ENCODE measurements around the gene MLIP.
"Not testable (repeated sequence)": the region's sequence is repeated elsewhere in the genome, so short reads cannot be mapped to it uniquely, and the experiment has no call there.

MLIP gene, protein sequence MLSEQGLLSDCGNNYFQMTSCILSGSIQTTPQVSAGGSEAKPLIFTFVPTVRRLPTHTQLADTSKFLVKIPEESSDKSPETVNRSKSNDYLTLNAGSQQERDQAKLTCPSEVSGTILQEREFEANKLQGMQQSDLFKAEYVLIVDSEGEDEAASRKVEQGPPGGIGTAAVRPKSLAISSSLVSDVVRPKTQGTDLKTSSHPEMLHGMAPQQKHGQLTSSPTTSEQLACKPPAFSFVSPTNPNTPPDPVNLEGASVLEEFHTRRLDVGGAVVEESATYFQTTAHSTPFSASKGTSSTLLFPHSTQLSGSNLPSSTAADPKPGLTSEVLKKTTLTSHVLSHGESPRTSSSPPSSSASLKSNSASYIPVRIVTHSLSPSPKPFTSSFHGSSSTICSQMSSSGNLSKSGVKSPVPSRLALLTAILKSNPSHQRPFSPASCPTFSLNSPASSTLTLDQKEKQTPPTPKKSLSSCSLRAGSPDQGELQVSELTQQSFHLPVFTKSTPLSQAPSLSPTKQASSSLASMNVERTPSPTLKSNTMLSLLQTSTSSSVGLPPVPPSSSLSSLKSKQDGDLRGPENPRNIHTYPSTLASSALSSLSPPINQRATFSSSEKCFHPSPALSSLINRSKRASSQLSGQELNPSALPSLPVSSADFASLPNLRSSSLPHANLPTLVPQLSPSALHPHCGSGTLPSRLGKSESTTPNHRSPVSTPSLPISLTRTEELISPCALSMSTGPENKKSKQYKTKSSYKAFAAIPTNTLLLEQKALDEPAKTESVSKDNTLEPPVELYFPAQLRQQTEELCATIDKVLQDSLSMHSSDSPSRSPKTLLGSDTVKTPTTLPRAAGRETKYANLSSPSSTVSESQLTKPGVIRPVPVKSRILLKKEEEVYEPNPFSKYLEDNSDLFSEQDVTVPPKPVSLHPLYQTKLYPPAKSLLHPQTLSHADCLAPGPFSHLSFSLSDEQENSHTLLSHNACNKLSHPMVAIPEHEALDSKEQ

DNA sequence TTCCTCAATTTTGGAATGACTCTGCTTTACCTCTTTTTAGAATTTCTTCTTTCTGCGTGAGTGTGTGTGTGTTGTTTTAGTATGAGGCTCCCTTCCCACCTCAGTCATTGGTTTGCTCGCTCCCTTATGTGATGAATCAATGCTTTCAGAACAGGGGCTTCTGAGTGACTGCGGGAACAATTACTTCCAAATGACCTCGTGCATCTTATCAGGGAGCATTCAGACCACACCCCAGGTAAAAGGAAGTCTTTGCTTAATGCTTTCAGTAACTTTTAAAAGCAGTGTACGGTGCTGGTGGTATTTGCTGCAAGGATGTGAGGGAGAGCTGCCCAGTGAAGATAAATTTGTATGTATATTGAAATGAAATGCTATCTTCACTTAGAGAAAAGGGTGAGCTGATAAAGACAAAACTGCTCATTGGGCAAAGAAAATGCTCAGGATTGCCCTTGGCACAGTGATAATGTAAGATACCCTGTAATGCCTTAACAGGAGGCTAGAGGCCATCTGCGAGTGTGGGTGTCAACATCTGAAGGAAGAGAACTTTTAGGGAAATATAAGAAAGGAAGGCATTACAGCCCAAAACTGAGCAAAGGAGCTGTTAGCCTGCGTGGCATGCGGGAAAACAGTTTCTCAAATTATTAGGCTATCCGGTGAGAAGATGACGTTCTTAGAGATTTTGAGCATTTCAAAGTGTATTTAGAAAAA lies at the start of gene MLIP:
TSS of gene MLIP (plus strand) at position 103 of the 705 bp plus-strand sequence. CDS start at position 140, 37 bp downstream.
- DNase-seq, result no peak

DNA sequence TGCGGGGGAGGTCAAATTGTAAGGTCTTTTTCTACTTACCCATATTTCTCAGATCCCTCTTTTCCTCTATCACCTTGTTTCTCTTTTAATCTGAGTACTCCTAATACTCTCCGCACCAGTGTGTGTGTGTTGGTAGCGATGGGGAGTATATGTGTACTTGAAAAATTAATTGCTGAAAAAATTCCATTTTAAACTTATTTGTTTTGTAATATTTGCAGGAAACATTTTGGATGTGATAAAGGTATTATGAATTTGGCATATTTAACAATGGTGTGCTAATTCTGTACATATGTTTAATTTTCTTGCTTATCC lies 48.1 kb upstream of the MLIP start:
- DNase-seq, result no peak

DNA sequence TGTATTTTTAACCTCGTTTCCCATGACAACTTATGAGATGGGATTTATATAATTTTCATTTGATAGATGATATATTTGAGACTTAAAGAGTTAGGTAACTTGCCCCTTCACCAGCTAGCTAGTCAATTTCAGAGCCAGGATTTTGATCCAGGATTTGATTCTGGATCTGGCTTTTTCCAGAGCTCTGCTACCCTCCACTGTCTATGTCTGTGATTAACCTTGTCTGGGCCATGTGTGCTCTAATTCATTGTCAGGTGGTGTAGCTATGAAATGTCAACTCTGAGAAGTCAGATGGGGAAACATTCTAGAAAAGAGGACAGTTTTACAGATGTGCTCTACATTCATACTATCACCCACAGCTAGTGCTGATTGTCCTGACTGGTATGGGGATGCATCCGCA lies 42.5 kb upstream of the MLIP start:
- no peak for DNase-seq

DNA sequence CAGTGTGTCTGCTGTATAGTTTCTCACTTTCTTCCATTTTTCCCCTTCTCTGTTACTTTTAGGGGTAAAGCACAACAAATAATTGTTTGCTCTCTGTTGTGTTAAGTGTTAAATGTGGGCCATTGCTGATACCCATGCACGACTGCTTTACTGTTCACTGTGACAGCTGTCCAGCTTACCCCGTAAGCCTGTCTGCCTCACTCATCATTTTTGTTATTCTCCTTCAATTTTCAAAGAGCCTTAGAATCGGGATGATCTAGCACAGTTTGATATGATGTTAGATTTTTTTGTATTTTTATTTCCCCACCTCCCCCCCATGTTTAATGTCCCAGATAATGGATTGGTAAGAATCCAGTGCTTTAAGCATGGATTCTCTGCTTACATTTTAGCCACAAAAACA lies 41.2 kb upstream of the MLIP start:
- no peak for DNase-seq

DNA sequence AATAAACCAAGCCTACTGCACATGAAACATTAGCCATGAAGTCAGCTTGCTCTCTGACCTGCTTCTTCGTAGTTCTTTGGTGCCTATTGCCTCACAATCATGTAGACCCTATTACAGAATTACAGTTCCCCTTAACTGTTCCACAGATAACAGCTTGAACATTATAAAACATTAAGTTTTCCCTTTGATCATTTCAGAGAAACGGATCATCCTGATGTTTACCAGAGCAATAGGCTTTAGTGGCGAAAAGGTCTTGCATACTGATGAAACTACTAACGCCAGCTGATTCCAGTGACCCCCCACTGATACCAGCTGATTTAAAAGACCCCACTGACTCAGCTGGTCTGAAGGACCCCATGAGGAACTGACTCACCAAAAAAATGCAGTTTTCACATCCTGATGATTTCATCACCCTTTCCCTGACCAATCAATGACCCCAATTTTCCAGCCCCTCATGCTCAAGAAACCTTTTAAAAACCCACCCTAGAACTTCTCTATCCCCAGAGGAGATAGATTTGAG lies 39.4 kb upstream of the MLIP start:
- DNase-seq, result no peak

DNA sequence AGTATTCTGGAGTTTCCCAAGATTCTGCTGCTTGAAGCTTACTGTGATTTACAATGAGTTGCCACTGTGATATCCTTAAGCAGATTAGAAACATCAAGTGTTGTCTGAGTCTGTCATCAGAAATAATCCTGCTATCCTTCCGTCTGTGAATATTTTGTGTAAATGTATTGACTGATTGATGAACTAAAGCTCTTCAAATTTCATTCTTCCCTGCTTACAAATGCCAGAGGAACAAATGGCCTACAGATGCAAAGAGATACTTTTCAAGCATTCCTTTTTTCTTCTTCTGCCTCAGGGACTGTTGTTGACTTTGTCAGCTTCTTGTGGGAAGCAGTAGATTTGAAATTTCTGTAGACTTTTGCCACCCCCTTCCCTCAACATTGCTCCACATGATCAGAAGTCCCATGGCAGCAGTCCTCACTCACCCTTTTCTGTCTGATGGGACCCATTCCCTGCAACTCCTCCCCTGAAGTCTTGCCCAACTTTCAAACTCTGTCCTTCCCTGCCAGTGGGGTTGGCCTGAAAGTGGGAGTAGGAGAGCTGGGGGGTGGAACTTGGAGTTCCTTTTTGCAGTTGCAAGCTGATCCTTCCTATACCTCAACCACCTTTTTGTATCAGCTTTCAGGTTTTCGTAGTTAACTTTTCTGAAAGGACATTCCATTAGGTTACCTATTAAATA lies 38.5 kb upstream of the MLIP start:
- no peak for DNase-seq

DNA sequence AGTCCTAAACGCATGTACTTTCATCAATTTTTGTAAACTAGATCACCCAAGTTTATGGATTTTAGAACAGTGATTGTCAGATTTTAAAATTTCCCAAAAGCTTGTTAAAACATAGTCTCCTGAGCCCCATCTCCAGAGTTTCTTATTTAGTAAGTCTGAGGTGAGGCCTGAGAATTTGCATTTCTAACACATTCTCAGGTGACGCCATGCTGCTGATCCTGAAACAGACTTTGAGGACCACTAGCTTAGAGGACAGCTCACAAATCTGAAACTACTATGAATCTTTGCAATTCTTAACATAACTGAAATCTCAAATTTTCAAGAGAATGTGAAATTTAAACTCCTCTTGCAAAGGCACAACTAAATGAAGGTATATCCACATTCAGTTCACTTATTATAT lies 37.8 kb upstream of the MLIP start:
- DNase-seq, result no peak

DNA sequence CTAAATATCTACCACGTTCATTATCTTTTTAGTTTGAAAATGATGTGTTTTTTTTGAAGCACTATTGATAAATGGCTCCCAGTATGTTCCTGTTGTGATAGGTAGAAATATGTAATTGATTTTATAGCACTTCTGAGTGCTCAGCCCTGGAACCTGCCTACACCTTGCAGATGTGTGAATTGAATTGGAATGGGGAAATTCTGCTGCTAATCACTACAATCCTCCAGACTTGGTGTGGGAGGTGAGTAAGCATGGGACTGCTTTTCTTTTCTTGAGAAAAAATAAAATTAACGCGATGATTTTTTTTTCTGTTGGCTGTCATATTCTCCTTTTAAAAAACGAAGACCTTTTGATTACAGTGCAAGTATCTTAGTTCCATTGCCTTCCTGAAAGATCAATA lies 37.1 kb upstream of the MLIP start:
- DNase-seq, result no peak

DNA sequence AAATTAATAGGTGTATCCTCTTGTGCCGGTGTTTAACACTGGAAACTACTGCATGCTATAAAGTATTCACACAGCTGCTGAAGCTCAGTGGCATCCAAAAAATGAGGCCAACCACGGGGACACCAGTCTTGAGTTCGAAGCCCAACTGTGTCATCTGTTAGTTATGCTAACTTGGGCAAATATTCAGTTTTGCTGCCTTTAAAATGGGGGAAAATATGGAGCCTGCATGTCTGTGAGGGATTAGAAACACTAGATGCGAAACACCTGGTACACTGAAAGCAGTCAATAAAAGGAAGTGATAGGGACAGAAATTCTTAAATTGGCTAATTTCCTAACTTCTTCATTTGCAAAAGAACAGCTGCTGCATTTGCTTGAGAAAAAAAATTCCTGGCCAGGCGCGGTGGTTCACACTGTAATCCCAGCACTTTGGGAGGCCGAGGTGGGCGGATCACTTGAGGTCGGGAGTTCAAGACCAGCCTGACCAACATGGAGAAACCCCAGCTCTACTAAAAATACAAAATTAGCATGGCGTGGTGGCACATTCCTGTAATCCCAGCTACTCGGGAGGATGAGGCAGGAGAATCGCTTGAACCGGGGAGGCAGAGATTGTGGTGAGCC lies 36.6 kb upstream of the MLIP start:
- no peak for DNase-seq

DNA sequence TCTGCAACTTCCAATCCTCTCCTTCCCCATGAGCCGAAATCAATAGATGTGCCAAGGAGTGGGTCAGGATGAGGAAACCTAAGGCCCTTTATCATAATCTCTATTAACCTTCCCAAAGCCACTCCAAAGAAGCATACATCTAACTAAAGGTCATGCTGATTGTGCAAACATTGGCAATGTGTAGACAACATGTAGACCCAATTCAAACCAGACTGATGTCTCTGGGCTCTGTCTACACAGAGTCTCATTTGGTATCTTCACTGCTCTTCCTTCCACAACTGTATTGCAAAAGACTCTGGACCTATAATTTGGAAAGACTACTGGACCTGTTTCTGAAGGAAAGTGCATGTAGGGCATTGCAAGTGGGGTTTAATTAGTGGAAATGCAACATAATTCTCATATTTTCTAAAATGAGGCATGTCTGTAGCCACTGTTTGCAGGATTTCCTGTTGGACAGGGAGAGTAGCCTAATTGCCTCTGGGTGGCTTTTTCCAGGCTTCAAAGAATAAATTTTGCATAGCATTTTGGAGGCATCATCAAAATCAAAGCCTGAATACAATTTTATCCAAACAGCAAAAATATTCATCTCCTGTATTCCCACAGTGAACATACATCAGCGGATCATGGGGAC lies 35.0 kb upstream of the MLIP start:
- no peak for DNase-seq

DNA sequence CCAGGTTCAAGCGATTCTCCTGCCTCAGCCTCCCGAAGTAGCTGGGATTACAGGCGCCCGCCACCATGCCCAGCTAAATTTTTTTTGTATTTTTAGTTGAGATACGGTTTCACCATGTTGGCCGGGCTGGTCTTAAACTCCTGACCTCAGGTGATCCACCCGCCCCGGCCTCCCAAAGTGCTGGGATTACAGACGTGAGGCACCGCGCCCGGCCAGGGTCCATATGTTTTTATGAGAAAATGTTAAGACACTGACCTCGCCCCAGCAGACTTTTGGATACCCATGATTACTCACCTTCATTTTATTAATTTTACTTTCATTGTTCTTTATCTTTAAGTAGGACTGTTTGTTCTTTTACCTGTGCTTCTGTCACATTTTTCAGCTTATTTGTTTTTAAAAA lies 29.7 kb upstream of the MLIP start:
- not testable (repeated sequence) for DNase-seq

DNA sequence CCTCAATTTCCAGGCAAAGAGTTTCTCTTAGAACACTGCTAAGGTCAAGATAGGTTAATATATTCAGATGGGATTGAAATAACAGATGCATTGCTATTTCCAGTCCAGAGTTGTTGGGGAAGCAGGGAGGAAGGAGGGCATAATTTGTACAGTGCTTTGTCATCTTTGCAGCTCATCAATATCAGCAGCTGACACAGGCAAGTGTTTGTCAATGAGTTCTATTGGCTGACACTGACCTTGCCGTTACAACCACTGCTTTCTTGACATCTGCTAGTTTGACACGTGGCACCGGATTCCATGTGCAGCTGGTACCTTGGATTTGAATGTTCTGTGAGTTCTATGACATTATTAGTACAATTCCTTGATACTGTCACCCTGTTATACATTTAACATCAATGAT lies 28.0 kb upstream of the MLIP start:
- no peak for DNase-seq

DNA sequence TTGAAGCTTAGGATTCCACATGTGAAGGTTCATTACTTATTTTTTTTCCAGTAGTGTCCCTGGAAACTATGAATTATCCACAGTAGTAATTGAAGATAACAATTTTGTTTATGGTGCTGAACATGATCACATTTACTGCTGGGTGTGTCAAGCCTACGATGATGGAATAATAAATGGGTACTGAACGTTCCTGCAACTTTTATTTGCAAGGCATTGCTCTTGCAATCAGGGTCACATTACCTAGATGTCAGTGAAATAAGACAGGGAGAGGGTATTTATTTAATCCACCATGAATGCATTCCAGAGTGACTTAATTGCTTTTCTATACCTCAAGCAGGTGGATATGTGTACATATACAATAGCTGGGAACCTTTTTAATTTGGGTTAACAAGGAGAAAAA lies 27.0 kb upstream of the MLIP start:
- no peak for DNase-seq

DNA sequence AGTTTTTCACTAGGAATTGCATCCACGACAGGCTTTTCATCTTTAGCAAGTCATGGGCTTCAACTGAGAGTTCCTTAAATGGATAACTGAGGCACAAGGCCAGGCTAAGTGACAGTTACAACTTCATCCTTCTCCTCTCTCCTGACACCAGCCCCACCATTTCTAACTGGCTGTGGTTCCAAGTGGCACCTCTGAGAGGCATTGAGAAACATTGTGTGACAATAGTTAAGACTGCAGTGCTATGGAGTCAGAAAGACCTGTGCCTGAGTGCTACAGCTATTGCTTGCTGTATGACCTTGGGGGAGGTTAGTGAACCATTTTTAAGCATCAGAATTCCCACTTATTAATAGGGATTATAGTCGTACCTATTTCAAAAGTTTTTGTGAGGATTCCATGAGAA lies 26.2 kb upstream of the MLIP start:
- no peak for DNase-seq

DNA sequence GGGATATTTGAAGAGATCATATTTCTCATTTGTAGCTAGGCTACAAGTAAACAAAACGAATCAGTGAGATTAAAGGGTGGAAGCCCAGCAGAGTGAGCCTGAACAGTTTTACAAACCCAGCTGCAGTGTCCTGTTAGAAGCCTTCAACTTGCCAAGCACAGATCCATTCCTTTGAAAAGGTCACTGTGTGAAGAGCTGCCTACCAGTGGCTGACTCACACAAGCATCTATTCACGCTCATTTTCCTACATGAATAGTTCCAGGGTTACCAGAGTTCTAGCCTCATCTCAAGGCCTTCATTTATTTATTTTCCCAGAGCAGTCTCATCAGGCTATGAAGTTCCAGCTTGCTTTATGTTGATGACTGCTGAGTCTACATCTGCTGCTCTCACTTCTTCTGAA lies 25.7 kb upstream of the MLIP start:
- no peak for DNase-seq

DNA sequence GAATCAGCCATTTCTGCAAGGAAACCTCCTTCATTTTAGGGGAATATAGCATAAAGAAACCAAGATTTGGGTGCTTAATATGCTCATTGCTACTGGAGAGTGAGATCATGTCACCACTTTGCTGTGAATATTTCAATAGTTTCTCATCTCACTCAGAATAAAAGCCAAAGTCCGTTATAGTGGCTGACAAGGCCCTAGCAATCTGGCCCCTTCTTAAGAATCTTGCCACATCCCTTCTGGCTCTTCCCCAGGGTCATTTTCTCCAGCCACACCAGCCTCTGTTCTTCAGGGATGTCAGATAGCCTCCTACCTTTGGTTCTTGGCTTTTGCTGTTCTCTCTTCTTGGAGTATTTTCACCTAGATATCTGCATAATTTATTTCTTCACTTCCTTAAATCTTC lies 24.8 kb upstream of the MLIP start:
- DNase-seq, result no peak

DNA sequence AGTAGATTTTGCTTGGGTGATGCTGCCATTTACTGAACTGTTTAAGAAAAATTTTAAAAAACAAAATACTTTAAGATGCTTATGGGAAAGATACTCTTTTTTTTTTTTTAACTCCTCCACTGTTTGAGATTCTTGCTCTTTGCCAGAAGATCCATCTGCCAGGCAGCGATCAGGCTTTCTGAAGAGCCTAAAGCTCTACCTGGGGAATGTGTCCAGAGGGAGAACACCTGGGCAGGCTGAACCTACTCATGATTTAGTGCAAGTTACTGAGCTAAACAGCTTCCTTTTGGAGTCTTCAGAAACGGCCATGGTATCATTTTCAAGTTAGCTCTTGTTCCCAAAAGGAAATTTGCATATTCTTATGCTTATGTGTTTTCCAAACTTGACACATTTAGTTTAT lies 23.5 kb upstream of the MLIP start:
- no peak for DNase-seq

DNA sequence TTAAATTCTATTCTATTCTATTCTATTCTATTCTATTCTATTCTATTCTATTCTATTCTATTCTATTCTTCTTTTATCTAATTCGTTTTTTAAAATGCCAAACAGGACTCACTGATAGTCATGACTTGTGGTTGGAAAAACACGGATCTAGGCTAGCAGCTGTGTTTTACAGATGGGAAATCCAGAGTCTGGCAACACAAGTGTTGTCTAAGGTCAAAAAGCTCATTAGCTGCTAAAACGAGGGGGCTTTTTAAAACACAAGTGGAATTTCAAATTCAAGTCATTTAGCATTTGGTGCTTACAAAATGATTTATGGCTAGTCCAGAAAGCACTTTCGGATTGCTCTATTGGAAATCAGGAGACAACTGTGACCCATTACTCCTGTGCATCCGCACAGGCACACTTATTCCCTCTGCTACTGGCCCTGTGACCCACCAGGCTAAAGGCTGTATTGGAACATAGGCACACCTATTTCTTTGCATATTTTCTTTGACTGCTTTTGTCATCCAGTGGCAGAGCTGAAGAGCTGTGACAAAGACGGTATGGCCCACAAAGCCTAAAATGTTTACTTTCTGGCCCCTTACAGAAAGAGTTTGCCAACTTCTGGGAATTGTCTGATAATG lies 17.8 kb upstream of the MLIP start:
- DNase-seq, result no peak

DNA sequence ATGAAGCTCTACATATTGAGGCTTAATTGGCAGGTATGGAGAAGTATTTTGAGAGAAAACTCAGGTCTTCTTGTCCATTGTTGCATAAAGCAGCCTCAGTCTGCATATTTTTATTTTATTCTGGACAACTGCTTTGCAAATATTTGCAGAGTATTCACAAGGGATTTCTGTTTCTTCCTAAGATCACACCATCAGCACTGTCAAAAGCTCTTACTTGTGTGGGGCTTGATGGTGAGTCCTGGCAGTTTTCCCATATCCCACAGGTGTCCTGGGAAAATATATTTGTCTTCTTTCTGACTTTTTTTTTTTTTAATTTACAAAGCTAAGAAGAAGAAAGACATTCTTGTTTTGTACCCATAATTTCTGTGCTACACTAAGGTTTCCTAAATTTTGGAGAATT lies 16.9 kb upstream of the MLIP start:
- no peak for DNase-seq

DNA sequence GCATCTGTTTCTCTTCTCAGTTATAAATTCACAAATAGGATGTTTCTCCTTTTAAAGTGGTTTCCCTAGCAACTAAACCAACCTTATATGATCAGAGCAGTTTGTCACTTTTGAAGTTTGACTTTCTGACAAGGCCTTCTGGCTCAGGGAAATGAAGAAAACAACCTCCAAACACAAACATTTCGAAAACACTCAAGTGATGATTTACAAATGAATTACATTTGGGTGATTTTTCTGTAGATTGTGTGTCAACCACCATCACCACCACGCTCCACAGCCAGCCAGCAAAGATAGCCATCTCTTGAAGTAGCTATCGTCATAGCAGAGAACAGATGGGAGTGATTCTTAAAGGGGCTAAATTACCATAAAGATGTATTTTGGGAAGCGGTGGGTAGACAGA lies 16.5 kb upstream of the MLIP start:
- DNase-seq, result no peak

DNA sequence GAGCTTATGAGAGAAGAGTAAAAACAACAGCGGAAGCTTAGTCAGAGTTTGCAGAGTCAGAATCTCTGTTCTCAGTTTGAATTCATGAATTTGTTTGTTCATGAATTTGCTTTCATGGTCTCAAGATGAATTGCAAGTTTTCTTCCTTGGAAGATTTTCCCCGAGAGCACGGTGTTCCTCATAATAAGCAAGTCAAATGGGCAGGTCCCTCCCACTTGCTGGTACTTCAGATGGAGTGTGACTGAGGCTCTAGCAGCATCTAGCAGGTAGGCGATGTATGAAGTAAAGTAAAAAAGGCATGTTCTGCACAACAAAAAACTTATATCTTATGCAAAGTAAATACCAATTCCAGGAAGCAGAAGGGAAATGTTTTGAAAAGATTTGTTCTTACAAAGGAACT lies 15.5 kb upstream of the MLIP start:
- DNase-seq, result no peak

Measured in activated CD4-positive, alpha-beta T cell treated with anti-CD3 and anti-CD28 coated beads for 4 hours (primary cell).